Measurements from ENCODE around the gene C11orf21.

GRCh38 chr11:2305788-2306451, 4.2 kb upstream of the C11orf21 start:
- TF ChIP-seq, protein P1, sequence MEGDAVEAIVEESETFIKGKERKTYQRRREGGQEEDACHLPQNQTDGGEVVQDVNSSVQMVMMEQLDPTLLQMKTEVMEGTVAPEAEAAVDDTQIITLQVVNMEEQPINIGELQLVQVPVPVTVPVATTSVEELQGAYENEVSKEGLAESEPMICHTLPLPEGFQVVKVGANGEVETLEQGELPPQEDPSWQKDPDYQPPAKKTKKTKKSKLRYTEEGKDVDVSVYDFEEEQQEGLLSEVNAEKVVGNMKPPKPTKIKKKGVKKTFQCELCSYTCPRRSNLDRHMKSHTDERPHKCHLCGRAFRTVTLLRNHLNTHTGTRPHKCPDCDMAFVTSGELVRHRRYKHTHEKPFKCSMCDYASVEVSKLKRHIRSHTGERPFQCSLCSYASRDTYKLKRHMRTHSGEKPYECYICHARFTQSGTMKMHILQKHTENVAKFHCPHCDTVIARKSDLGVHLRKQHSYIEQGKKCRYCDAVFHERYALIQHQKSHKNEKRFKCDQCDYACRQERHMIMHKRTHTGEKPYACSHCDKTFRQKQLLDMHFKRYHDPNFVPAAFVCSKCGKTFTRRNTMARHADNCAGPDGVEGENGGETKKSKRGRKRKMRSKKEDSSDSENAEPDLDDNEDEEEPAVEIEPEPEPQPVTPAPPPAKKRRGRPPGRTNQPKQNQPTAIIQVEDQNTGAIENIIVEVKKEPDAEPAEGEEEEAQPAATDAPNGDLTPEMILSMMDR (IDR thresholded peaks at IDR 0.05) = no peak
- no peak for TF ChIP-seq POLR2A (IDR thresholded peaks at IDR 0.05)
